Activated naive CD8-positive, alpha-beta T cell treated with anti-CD3 and anti-CD28 coated beads, Interleukin-2, amount 10 ng/mL, durations not matched to agents 7 days and 5 days (primary cell): ENCODE data around the gene DMRT2. TPM values are rescaled to one million over a fixed set of nuclear protein-coding genes. Genes with fewer than 3 reads are reported as not detected.

Source experiments
- ATAC-seq: fragments of 150-1000 bp; cut with Tn5 transposase; one replicate; pipeline ENCODE4 v1.10.0; 2021; ENCODE audit warnings: low read depth, moderate library complexity
- POLR2A ChIA-PET: fragments of 350-600 bp; sonication (Branson Sonifier 250); formaldehyde crosslinking; loops from one replicate; lab custom pipeline; 2021; ENCODE audit warnings: antibody characterized with exemption; lab: Charles Lee
- DNase-seq: peaks from one replicate; pipeline ENCODE4 v3.0.0; 2021
- H3K27ac Mint-ChIP-seq: one replicate; pipeline ENCODE4 v1.8.0; 2022; ENCODE audit warnings: mild to moderate bottlenecking, mixed read lengths
- H3K27me3 Mint-ChIP-seq: one replicate; pipeline ENCODE4 v1.8.0; 2022; ENCODE audit warnings: mild to moderate bottlenecking, moderate library complexity, mixed read lengths
- H3K36me3 Mint-ChIP-seq: one replicate; pipeline ENCODE4 v1.8.0; 2021; ENCODE audit warnings: mild to moderate bottlenecking, mixed read lengths
- H3K4me1 Mint-ChIP-seq: one replicate; pipeline ENCODE4 v1.8.0; 2021; ENCODE audit warnings: mixed read lengths
- H3K4me3 Mint-ChIP-seq: one replicate; pipeline ENCODE4 v1.8.0; 2022; ENCODE audit warnings: mild to moderate bottlenecking, moderate library complexity, mixed read lengths
- H3K9me3 Mint-ChIP-seq: one replicate; pipeline ENCODE4 v1.8.0; 2021; ENCODE audit warnings: mixed read lengths
- total RNA-seq, 2 experiments: library from RNA; stranded (reverse); gene quantifications; one replicate each; pipeline ENCODE4 v1.2.3, GENCODE V29; 2021

DMRT2 gene
- total RNA-seq, 2 experiments from 2014 or later: not detected

- ATAC-seq: peak; percentile 20
- peaks cover 6% of the 10 kb centered on the region for H3K9me3 Mint-ChIP-seq
- POLR2A ChIA-PET: no interaction called here
- DNase-seq: peak; percentile 52
- no peak overlapping the region for H3K27ac Mint-ChIP-seq
- peaks cover 93% of the 10 kb centered on the region for H3K27me3 Mint-ChIP-seq
- peak overlapping the region; percentile 61 for H3K4me3 Mint-ChIP-seq
- H3K4me1 Mint-ChIP-seq: peaks cover 32% of the 10 kb centered on the region
- peaks cover 6% of the 10 kb centered on the region for H3K36me3 Mint-ChIP-seq
These were observed 1.6 kb downstream of the DMRT2 start for GRCh38 chr9:1051584-1052275.

DNA sequence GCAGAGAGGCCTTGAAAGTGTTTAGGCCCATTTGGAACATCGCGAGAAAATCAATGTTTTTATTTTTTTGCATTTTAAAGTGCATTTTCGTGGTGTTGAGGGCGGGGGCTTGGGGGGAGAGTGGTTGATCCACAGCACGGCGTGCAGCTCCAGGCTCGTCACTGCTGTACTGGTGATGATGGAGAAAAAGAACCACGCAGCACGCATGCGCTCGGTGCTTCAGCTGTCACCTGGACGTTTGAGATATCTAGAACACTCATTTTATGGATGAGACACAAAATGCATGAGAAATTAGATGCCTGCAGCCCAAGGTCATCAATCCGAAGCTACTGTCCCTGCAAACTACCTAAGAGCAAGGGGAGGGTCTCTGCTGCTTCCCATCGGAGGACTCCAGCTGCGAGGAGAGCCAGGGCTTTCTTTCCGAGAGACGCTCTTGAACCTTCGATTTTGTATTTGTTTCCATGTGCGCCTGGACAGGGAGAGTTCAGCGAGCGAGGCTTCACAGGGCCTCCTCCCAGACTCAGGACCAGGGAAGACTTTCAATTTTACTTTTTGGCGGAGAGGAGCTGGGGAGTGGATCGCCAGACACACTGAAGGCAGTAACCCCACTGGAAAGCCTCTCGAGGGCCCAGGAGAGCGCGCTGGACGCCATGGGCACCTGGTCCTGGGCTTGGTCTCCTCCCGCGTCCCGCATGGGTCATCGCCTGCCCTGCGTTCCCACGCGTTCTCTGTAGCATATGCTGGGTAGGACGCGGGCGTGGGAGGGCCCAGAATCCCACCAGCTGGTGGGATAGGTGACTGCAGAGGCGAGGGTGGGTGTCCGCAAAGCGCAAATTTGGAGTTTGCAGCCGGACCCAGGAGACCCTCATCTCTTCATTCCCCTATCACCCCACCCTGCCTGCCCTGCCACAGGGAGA, 2.5 kb downstream of the DMRT2 start:
- H3K9me3 Mint-ChIP-seq: peaks cover 6% of the 10 kb centered on the region
- peaks cover 86% of the 10 kb centered on the region for H3K27me3 Mint-ChIP-seq
- POLR2A ChIA-PET: no interaction called here
- H3K4me1 Mint-ChIP-seq: peaks cover 26% of the 10 kb centered on the region
- ATAC-seq (no peak), DNase-seq (no peak)
- peaks cover 6% of the 10 kb centered on the region for H3K36me3 Mint-ChIP-seq
- peak overlapping the region; percentile 54 for H3K27ac Mint-ChIP-seq
- peak overlapping the region; percentile 61 for H3K4me3 Mint-ChIP-seq

DNA sequence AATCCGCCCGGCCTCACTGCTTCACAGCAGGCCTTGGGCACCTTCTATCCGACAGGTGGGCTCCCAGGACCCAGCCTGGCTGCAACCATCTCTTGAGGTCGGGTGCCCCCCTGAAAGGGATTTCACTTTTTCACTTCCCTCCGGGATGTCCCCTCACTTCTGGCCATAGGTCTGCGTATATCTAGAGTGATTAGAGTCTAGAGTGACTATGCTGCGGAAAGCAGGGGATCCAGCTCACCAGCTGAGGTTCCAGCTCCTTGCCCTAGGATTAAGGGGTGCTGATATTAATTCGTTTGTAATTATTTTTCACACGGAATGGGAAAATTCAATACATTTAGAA, 3.1 kb downstream of the DMRT2 start:
- no peak overlapping the region for H3K4me3 Mint-ChIP-seq
- POLR2A ChIA-PET: no interaction called here
- H3K36me3 Mint-ChIP-seq: peaks cover 6% of the 10 kb centered on the region
- H3K27me3 Mint-ChIP-seq: peaks cover 84% of the 10 kb centered on the region
- no peak overlapping the region for H3K27ac Mint-ChIP-seq
- DNase-seq (no peak), ATAC-seq (no peak)
- peaks cover 6% of the 10 kb centered on the region for H3K9me3 Mint-ChIP-seq
- H3K4me1 Mint-ChIP-seq: peaks cover 21% of the 10 kb centered on the region

- Mint-ChIP-seq H3K9me3 (peaks cover 6% of the 10 kb centered on the region), H3K27ac (no peak overlapping the region), H3K36me3 (peaks cover 6% of the 10 kb centered on the region), H3K4me3 (no peak overlapping the region), H3K27me3 (peaks cover 77% of the 10 kb centered on the region), H3K4me1 (peaks cover 14% of the 10 kb centered on the region)
- DNase-seq: no peak
- no peak for ATAC-seq
- POLR2A ChIA-PET: no interaction called here
These were observed 3.8 kb downstream of the DMRT2 start for GRCh38 chr9:1053986-1054425.

DNA sequence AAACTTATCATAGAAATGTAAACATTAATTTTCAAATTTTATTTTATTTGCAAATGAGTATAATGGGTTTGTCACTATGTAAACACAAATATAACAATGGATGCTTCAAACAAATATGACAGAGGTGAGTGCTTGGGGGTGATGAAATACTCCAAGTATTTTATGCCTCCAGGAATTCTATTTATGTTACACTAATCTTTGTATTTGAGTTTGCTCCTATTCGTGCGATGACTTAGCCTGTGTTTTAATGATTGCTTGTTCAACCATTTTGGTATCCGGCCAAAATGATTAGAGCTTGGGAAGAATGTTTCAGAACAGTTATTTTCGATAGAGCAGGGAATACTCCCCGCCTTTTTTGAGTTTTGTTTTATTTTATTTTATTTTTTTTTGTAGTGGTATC, 5.0 kb downstream of the DMRT2 start:
- DNase-seq (no peak), ATAC-seq (no peak)
- Mint-ChIP-seq H3K36me3 (peaks cover 2% of the 10 kb centered on the region), H3K27ac (no peak overlapping the region), H3K9me3 (peaks cover 2% of the 10 kb centered on the region), H3K27me3 (peaks cover 65% of the 10 kb centered on the region), H3K4me1 (peaks cover 8% of the 10 kb centered on the region), H3K4me3 (no peak overlapping the region)
- POLR2A ChIA-PET: no interaction called here

DNA sequence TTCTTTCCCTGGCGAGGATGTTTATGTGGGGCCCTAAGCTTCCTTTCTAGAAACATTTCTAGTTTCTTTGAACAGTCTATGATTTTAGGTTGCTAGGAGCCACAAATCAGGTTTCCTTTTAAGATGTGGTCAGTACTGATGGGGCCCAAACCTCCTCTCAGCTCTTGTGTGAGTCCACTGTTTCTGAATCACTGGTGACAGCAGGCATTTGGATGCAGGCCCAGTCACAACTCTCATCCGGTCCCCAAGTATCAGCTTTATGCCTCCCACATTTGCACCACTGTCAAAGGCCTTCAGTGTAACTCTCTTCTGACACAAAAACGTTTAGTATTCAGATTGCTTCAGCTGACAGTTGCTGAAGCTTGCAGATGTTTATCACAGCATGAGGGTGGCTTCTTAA, 7.8 kb downstream of the DMRT2 start:
- H3K9me3 Mint-ChIP-seq: no peaks in the 10 kb centered on the region
- peaks cover 42% of the 10 kb centered on the region for H3K27me3 Mint-ChIP-seq
- H3K36me3 Mint-ChIP-seq: no peaks in the 10 kb centered on the region
- POLR2A ChIA-PET: no interaction called here
- H3K27ac Mint-ChIP-seq: no peak overlapping the region
- no peaks in the 10 kb centered on the region for H3K4me1 Mint-ChIP-seq
- DNase-seq (no peak), ATAC-seq (no peak)
- H3K4me3 Mint-ChIP-seq: no peak overlapping the region

- H3K27ac Mint-ChIP-seq: no peak overlapping the region
- no peak for ATAC-seq
- H3K9me3 Mint-ChIP-seq: no peaks in the 10 kb centered on the region
- H3K4me1 Mint-ChIP-seq: no peaks in the 10 kb centered on the region
- no peak overlapping the region for H3K4me3 Mint-ChIP-seq
- peaks cover 35% of the 10 kb centered on the region for H3K27me3 Mint-ChIP-seq
- DNase-seq: no peak
- POLR2A ChIA-PET: no interaction called here
- H3K36me3 Mint-ChIP-seq: no peaks in the 10 kb centered on the region
These were observed 8.8 kb downstream of the DMRT2 start for GRCh38 chr9:1058826-1059487.

DNA sequence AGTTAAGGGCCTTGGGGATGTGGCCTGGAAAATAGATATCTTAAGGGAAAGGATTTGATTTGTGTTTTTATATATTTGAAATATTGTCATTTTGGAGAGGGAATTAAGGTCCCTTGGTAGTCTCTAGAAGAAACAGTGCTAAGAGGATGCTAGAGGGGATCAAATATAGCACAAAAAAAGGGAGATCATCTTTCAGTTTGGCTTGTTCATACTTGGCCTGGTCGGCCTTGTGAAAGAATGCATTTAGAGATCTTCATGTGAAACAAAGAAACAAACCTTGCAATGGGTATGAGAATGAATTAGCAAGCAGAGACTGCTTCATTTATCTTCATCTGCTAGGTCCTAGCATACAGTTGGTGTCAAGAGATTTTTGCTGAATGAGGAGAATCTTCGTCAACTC, 15.0 kb downstream of the DMRT2 start:
- Mint-ChIP-seq H3K27me3 (peaks cover 3% of the 10 kb centered on the region), H3K4me1 (no peaks in the 10 kb centered on the region), H3K9me3 (no peaks in the 10 kb centered on the region), H3K27ac (no peak overlapping the region), H3K4me3 (no peak overlapping the region), H3K36me3 (no peaks in the 10 kb centered on the region)
- DNase-seq (no peak), ATAC-seq (no peak)
- POLR2A ChIA-PET: no interaction called here

GRCh38 chr9:1070692-1071091, 20.5 kb downstream of the DMRT2 start:
- Mint-ChIP-seq H3K27me3 (no peaks in the 10 kb centered on the region), H3K9me3 (no peaks in the 10 kb centered on the region), H3K27ac (no peak overlapping the region), H3K4me1 (no peaks in the 10 kb centered on the region), H3K36me3 (no peaks in the 10 kb centered on the region), H3K4me3 (no peak overlapping the region)
- no peak for ATAC-seq
- POLR2A ChIA-PET: no interaction called here
- no peak for DNase-seq

DNA sequence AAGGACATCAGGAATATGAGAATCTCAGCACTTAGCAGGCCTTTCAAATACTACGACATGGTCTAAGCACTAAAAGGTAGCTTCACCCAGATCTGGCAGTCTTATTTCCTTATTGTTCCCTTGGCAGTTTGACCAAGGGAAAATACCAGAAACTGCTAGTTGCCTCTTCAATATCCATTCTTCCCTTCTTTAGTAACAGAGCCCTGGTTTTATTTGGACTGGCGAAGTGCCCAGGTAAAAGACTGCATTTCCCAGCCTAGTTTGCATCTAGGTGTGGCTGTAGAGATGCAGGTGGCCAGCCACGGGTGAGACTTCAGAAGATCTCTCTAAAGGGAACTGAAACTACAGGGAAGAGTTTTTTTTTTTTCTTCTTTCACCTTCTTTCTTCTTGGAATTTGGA, 21.6 kb downstream of the DMRT2 start:
- Mint-ChIP-seq H3K4me3 (no peak overlapping the region), H3K27me3 (no peaks in the 10 kb centered on the region), H3K36me3 (no peaks in the 10 kb centered on the region), H3K4me1 (no peaks in the 10 kb centered on the region), H3K9me3 (no peaks in the 10 kb centered on the region), H3K27ac (no peak overlapping the region)
- POLR2A ChIA-PET: no interaction called here
- no peak for ATAC-seq
- DNase-seq: no peak

DNA sequence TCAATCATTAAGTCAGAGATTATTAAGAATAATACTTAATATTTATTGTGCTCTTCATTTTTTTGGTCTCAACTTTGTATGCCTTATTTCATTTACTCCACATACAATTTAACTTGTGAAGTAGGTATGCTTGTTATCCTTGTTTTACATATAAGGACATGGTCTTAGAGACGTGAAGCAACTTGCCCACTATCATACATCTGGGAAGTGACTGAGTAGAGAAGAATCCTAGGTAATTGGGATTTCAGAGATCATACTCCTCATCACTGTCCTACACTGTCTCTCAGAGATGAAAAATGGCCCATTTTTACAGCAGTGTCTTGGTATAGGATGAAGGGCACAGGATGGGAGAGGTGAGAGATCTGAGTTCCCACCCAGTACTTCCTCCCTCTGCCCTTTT, 23.3 kb downstream of the DMRT2 start:
- no peak overlapping the region for H3K4me3 Mint-ChIP-seq

DNA sequence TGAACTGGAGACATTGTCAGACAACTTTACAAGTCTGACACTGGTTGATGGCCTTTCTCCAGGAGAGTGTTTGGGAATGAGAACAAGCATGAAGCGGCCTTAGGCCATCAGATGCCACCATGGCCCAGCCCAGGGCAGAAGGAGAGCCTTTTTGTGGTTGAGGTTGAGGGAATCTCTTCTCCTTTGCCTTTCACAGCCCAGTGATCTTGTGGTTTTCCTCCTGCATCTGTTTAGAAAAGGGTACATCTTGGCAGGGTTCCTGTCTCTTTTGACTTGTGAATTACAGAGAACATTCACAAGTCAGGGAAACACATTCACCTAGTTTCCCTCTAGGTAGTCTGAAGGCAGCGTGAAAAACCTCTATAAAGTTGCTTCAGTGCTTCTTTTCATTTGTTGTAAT, 27.5 kb downstream of the DMRT2 start:
- Mint-ChIP-seq H3K36me3 (no peaks in the 10 kb centered on the region), H3K27ac (no peak overlapping the region), H3K4me1 (no peaks in the 10 kb centered on the region), H3K27me3 (no peaks in the 10 kb centered on the region), H3K9me3 (no peaks in the 10 kb centered on the region), H3K4me3 (no peak overlapping the region)
- POLR2A ChIA-PET: no interaction called here
- DNase-seq (no peak), ATAC-seq (no peak)

More for the DNA sequence above, 23.3 kb downstream of the DMRT2 start:
- Mint-ChIP-seq H3K4me1 (no peaks in the 10 kb centered on the region), H3K9me3 (no peaks in the 10 kb centered on the region), H3K27ac (no peak overlapping the region), H3K27me3 (no peaks in the 10 kb centered on the region), H3K36me3 (no peaks in the 10 kb centered on the region)
- ATAC-seq (no peak), DNase-seq (no peak)
- POLR2A ChIA-PET: no interaction called here

DNA sequence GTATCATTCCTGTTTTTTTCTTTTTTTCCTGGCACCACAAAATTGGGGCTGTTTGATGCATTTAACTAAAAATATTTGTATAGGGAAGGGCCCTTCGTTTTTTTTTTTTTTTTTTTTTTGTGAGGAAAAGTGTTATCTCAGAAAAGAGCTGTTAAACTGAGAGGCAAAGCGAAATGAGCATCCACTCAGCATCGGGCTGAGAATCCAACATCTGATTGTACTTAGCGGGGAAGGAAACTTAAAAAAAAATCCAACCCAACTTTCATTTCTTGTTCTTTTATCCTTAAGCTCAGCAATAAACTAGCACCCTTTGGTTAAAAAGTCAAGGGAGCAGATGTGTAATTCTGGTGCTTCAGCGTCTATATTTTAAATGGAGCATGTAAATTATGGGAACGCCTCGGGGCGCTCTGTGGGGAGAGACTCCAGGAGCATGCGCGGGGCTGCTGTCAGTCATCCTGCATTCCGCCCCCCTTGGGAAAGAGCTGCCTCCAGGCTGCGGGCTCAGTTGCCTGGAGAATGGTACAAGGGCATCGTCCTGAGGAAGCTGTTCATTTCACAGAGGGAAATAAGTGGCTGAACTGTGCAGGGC, 33.3 kb downstream of the DMRT2 start:
- H3K9me3 Mint-ChIP-seq: no peaks in the 10 kb centered on the region
- POLR2A ChIA-PET: no interaction called here
- peaks cover 10% of the 10 kb centered on the region for H3K27me3 Mint-ChIP-seq
- ATAC-seq (no peak), DNase-seq (no peak)
- no peak overlapping the region for H3K27ac Mint-ChIP-seq
- H3K4me1 Mint-ChIP-seq: peaks cover 2% of the 10 kb centered on the region
- H3K36me3 Mint-ChIP-seq: no peaks in the 10 kb centered on the region
- H3K4me3 Mint-ChIP-seq: no peak overlapping the region
